HG02970 (cell line): ENCODE measurements around the gene MAML2.

Source experiments
- ATAC-seq: cut with Tn5 transposase; IDR thresholded peaks from one replicate; pipeline ENCODE4 v1.9.1; 2021; ENCODE audit warnings: mild to moderate bottlenecking, moderate library complexity, moderate number of reproducible peaks; ENCODE audit not compliant: unreplicated experiment, low FRiP score

The MAML2 gene

DNA sequence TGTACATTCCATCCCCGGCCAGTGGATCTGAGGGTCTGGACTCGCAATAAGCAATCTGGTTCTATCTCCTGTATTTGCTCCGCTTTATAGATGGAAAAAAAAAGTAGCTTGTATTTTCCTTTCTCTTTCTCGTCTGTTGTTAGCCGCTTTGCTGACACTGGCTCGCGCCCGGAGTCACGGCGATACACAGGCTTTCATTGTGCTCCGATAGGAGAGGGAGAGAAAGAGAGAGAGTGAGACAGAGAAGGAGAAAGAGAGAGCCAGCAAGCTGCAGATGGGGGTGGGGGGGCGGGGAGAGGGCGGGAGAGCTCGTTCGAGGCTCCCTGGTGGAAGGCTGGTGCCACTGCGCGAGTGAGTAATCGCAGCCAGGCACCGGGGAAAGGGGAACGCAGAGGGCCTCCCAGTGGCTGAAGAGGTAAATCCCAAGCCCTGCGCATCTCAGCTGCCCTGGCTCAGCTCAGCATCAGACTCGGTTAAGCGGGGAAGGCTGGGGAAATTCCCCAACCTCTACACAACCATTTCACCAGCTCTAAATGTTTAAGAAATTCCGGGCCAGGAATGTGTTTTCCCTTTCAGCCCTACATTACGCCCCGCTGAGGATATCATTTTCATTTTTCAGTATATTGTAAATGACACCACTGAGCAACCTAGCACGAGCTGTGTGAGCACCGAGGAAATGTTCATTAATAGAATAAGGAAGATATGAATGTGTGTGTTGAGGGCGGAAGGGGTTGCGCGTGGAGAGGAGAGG, at the start of gene MAML2:
Gene MAML2, minus strand, starts transcription at position 235 of the 751 bp plus-strand sequence. CDS start 1,300 bp downstream, outside the sequence.
- ATAC-seq = peak; percentile 79

DNA sequence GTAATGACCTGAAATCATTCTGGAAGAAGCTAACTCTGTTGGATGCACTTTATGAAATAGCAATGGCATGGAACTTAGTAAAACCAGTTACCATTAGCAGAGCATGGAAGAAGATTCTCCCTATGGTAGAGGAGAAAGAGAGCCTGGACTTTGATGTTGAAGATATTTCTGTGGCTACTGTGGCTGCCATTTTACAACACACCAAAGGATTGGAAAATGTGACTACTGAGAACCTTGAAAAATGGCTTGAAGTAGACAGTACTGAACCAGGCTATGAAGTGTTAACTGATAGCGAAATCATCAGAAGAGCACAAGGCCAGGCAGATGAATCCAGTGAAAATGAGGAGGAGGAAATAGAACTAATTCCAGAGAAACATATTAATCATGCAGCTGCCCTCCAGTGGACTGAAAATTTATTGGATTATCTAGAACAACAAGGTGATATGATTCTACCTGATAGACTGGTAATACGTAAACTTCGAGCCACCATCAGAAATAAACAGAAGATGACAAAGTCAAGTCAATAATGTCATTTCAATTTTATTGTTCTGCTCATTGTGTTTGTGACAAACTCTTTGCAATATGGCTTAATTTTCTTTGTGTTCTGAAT, 48.8 kb upstream of the MAML2 start:
- ATAC-seq = no peak

DNA sequence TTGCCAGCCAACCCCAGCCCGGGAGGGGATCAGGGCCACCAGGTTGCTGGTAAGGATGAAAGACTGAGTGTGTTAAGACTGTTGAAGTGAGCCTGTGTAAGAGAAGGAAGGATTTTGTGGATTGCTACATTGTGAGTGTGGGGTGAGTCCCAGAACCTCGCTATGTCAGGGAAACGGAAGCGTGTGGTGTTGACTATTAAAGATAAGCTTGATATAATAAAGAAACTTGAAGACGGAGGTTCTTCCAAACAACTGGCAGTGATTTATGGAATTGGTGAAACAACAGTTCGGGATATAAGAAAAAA, 47.4 kb upstream of the MAML2 start:
- ATAC-seq = no peak

DNA sequence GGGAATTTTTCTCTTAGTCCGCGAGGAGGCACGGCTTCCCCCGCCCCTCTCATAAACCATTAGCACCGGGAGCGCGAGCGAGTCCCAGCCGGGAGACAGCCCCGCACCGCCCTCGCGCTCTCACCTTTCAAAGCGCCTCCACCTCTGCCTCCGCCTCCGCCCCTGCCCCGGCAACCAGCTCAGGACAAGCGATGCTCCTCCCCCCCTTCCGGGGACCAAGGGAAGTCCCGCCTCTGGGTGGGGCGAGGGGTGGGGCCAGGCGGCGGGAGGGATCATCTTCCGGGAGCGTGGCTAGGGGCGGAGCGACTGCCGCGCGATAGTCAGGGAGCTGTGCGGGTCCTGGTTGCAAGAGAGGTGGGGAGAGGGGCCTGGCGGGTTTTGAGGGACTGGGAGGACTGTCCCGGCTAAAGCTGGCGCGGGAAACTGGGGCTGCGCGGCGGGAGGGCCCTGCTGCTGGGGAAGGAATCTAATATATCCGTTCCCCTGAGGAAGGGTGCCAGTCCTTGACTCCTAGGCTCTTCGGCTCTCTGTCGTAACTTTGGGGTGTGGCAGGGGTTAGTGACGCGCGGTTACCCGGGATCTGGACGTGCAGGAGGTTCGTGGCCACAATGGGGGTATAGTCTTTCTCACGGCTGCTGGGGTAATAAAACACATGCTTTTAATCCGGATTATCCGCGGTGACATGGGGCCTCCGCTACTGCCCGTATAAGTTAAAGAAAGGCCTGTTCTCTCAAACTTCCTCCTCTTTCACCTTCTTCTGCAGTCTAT, 46.9 kb upstream of the MAML2 start, which contains the start of the genes CCDC82 and JRKL:
Gene CCDC82, minus strand, starts transcription at position 193 of the 768 bp plus-strand sequence. CDS start 5,165 bp downstream, outside the sequence.
Gene JRKL, plus strand, starts transcription at position 294 of the 768 bp plus-strand sequence. CDS start 637 bp downstream, outside the sequence.
- ATAC-seq = peak; percentile 97

DNA sequence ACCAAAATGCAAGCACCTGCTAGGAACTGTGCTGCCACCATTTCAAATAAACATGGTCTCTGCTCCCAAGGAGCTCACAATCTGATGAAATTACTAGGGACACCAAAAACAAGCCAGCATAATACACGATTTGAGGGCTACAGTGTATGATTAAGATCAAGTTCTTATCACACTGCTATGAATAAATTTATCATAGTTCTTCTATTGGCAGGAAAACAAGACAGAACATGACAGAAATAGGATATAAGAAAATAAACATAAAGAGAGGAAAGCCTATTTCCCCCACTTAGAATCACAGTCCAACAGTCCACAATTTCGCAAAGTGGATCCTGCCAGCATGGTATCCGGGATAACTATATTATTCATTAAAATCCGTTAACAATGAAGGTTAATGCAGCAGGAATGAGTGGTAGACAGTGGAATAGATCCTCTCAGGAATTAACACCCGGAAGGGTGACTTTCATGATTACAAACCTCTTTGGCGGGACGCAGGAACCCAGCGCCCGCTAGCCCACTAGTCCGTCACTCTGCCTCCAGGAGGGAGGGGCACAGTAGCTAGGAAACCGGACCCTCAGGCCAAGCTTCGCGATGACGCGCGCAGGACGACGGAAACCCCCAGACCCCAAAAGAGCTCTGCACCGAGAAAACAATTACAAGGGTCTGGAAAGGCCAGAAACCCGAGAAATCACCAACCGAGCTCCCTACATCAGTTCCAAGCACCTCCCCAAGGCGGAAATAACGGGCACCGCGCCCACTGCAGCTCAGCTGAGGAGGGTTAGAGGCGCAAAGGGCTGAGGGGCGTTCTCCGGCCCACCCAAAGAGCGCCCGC, 46.1 kb upstream of the MAML2 start:
- ATAC-seq = peak; percentile 50

DNA sequence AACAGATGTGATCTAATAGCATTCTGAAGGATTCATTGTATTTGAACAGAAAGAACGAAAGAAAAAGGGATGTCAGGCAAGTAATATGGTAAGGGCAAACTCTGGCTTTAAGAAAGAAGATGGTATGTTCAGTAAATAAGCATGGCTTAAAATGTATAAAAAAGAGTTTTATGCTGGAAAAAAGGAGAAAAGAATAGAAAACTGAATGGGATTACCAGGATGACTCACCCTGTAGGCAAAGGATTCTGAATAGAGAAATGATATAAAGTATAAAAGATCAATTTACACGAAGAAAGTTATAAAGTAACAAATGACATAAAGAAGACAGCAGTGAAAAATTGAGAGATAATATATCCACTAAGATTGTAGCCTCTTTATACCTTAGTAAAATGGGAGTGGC, 42.2 kb upstream of the MAML2 start:
- ATAC-seq = no peak

DNA sequence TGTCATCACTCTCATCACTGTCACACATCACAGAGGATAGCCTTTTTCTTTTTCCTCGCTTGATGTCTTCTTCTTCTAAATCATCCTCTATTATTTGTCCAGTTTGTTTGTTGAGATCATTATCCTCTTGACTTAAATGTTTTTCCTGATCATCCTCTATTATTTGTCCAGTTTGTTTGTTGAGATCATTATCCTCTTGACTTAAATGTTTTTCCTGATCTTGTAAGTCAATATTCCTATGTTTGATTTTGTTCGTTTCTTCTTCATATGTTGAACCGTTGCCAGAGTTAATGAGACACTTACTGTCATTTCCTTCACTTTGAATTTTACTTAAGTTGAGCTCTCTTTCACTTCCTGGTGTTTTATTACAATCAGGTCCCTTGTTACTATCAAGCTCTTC, 41.2 kb upstream of the MAML2 start:
- ATAC-seq = no peak

DNA sequence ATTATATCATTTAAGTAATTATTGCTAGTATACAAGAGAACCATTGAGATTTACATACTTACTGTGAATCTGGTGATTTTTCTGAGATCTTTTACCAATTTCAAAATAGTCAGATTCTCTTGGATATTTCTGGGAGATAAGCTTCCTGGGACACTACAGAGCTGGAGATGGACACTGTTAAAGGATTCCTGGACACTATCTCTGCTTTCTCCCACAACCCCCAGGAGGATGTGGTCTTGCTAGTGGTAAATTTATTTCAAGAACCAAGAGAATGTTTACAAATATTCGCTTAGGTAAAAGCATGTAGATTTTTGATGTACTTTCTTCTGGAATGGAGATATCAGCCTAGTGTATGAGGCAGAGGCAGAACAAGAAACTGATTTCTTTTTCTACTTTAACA, 33.8 kb upstream of the MAML2 start:
- no peak for ATAC-seq

DNA sequence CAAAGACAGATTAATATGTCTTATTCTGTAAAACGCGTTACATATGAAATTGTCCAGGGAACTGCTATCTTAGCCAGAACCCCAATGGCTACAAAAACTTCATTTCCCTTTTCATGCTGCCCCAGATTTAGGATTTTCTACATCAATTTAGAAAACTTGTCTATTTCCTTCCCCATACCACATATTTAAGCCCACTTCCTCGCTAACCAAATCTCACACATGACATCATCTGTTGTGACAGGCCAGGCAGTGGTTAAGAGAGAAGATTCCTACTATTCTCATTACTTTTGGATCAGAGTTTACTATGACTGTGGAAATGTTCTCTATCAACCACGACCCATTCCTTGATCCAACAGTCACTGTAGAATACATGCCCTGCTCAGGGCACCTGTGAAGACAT, 30.8 kb upstream of the MAML2 start:
- no peak for ATAC-seq

DNA sequence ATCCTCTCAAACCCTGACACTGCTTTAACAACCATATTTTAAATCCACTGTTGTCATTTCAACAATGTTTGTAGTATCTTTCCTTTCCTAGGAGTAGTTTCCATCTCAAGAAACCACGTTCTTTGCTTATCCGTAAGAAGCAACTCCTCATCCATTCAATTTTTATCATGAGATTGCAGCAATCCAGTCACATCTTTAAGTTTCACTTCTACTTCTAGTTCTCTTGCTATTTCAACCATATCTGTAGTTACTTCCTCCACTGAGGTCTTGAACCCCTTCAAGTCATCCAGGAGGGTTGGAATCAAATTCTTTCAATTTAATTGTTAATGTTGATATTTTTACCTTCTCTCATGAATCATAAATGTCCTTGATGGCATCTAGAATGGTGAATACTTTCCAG, 24.3 kb upstream of the MAML2 start:
- no peak for ATAC-seq

DNA sequence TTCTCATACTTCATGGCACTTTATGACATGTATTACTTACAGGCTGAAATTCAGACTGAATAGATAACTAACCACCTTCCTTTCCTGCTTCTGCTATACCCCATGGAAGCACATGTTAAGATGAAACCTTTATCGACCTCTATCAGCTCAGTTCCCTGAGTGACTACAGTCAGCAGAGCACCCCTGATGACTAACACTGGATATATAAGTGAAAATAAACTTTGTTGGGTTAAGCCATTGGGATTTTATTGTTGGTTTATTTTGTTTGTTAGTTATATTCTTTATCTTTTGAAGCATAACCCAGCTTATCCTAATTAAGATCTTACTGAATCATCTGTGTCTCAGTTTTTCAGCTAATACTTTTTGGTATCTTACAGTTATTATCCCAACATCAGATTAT, 23.0 kb upstream of the MAML2 start:
- no peak for ATAC-seq

DNA sequence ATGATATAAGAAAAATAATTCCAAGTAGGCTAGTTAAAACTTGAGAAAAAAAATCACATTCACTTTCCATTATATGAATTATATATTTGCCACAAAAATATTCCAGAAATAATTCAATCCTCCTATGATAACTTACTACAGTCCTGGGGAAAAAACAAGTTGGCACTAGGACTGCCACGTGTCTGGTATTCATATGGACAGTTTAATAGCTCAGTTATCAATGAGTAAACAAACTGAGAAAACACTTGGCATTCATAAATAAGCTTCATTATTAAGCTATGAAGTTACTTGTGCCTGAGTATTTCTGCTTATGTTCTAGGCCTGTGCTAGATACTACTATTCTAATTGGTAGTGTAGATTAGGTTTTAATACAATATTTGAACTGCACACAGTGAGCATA, 22.5 kb upstream of the MAML2 start:
- ATAC-seq = no peak

DNA sequence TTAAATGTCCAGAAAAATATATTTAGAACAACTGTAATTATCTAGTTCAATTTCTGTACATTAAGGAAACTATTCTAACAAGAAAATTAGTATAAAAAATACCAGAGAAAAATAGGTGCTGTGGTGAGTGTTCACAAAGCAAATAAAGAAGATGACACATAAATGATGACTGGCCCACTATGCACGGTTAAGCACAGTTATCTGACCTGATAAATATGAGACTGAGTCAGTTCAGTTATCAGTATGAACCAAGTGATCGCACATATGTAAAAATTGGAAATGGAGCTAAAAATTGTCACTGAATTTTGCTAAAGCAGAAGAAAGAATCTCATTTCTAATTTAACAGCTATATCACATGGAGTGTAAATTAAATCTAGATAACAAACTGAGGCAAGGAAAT, 18.8 kb upstream of the MAML2 start:
- no peak for ATAC-seq

DNA sequence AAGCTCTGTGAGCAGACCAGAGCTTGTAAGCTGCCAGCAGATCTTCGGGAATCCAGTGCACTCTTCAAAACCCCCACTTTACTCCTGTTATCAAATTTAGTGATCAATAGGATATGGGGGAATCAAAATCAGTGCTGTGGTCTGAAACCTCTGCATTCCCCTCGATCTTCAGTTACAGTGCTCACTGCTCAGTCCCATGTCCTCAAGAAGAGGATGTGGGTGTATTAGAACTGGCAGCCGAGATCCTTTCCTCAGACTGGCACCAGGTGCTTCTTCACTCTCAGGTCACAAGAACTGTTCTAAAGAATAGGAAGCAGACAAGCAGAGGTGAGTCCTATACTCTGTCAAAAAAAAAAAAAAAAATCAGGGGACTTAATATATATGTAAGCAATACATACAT, 15.3 kb upstream of the MAML2 start:
- ATAC-seq = no peak

DNA sequence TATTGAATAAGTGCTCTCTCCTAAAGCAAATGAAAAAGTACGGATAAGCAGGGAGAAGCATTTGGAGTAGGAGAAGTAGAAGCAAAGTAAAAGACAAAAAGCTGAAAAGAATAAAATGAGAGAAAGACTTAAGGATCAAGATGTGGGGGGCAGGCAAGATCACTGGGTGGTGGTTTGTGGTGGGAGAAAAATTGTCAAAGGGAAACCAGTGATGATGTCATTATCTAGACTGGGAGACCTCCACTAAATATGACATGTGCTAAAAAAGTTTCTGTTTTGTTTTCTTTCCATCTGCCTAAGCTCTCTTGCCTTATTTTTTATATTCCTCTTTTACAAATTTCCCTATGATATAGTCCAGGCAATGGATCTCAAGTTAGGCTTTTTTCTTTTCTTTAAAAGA, 14.8 kb upstream of the MAML2 start:
- no peak for ATAC-seq

DNA sequence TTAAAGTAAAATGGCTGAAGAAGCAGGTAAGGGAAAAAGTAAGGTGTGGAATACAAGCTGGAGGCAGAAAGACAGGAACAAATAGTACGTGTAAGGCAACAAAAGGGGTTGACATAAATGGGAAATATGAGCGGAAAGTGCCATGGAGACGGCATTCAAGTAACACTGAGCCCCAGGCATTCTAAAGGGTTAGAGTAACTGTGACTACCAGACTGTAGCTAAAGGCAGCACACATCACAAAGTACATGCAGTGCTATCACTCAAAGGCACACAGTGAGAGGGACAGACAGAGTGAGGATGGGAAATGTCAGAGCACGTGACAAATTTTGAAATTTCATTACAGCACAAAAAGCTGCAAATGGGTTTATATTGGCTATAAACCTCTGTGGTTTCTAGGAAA, 13.9 kb upstream of the MAML2 start:
- no peak for ATAC-seq

DNA sequence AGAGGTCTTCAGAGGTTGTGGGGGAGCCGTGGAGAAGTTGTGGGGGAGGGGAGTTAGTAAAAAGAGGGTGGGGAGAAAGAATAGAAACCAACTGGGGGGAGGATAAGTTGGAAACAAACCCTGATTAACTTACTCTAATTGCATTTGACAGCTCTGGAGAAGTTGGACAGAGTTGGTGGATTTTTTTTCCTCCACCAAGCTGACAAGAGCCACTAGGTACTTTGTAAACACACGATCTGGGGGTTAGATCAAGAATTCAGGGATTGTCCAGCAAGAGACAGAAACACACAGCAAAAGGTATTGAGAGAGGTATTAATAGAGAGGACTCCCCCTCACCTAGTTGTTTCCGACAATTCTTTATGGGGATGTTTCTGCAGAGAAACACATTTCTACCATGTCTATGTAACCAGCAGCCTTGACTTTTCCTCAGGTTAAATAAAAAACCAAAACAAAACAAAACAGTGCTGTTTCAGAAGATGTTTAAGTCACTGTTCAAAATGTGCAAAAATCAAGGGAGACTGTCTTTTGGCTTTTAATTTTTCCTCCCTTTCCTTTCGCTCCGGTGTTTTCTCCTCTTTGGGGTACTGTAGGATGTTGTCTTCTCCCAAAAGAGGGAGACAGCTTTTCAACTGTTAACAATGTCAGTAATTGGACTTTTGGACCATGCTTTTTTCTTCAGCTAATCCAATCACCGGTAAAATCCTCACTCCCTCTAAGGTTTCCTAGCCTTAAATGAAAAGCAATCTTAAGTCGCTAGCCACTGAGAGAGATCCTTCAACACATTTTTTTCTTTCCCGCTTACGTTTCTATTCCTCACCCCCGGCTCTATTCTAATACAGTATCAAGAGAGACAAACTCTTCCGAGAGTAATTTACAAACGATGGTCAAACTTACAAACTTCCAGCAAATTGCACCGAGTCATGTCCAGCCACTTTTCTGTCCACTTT, 708 bp downstream of the MAML2 start:
- ATAC-seq = no peak

DNA sequence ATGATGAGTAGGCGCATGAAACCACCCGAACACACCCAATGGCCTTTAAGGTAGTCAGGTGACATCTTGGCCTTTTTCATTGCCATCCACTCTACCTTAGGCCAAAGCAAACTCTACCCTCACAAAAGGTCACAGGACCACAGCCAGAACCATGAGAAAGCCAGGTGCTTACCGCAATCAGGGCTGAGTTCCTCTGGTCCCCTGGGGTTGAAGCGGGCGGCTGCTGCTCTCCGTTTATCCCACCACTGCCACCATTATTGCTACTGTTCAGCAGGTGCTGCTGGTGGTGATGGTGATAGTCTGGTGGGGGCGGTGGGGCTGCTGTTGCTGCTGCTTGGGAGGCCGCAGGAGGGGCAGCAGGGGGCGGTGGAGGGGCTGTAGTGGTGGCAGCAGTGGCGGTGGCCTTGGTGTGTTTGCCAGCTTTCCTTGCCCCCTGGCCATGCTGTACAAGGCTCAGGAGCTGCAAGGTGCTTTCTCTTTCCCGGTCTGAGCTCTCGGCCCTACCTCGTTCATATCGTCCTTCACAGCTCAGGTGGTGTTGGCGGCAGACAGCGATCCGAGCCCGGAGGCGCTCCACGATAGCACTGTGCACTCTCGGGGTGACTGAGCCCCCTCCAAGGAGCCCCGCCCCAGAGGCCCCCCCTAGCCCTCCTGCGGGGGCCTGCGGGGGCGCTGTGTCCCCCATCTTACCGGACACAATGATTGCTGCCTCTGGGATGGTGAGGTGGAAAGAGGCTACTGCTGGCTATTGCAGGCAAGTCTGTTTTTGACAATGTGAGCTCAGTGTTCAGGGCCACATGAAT, 1.6 kb downstream of the MAML2 start:
- peak; percentile 33 for ATAC-seq

DNA sequence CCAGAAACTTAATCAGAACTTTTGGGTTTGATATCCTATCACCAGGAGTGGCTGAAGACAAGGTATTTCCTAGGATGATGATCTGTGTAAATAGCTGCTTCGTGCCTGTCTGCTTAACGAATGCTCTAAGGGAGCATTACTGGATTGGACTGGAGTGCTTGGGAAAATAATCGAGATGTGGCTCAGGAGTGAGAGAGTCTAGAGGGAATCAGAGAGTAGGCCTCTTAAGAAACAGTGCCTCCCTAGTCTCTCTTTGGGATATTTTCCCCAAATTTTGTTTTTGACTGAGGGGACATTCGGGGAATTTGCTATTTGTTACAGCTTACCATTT, 2.5 kb downstream of the MAML2 start:
- ATAC-seq = no peak
